Measurements from ENCODE around the gene LRP2. TPM values are rescaled to one million over a fixed set of nuclear protein-coding genes. Genes with fewer than 3 reads are reported as not detected.

The LRP2 gene
- total RNA-seq, 4 donors from 2014 or later: 0.08 to 0.96 (median 0.20) TPM

- no peak overlapping the region for H3K27ac ChIP-seq
- no peak overlapping the region for H3K4me3 ChIP-seq
- H3K27me3 ChIP-seq: no peaks in the 10 kb centered on the region
- no peak for DNase-seq (ENCODE audit: low spot score in 2 of 2)
- no peaks in the 10 kb centered on the region for H3K36me3 ChIP-seq
- no peaks in the 10 kb centered on the region for H3K4me1 ChIP-seq
- no peaks in the 10 kb centered on the region for H3K9me3 ChIP-seq
- TF ChIP-seq POLR2A (IDR thresholded peaks at IDR 0.05) (no peak), EP300 (IDR thresholded peaks at IDR 0.05) (no peak), POLR2AphosphoS5 (IDR thresholded peaks at IDR 0.05) (no peak), CTCF (IDR thresholded peaks at IDR 0.05) (no peak)
- WGBS: 44% methylated on average over 4 of the region's 4 CpGs
Observed at GRCh38 chr2:169254774-169255173, 107.6 kb downstream of the LRP2 start.

- no peaks in the 10 kb centered on the region for H3K27me3 ChIP-seq
- H3K36me3 ChIP-seq: no peaks in the 10 kb centered on the region
- no peaks in the 10 kb centered on the region for H3K4me1 ChIP-seq
- no peak overlapping the region for H3K27ac ChIP-seq
- no peak overlapping the region for H3K4me3 ChIP-seq
- no peaks in the 10 kb centered on the region for H3K9me3 ChIP-seq
- TF ChIP-seq POLR2AphosphoS5 (IDR thresholded peaks at IDR 0.05) (no peak), EP300 (IDR thresholded peaks at IDR 0.05) (no peak), CTCF (IDR thresholded peaks at IDR 0.05) (no peak), POLR2A (IDR thresholded peaks at IDR 0.05) (no peak)
- 78% methylated on average over 4 of the region's 4 CpGs for WGBS
- no peak for DNase-seq (ENCODE audit: low spot score in 2 of 2)
Observed at GRCh38 chr2:169247211-169247610, 115.1 kb downstream of the LRP2 start.

- no peaks in the 10 kb centered on the region for H3K27me3 ChIP-seq
- DNase-seq (ENCODE audit: low spot score in 2 of 2): no peak
- no peaks in the 10 kb centered on the region for H3K36me3 ChIP-seq
- no peak overlapping the region for H3K4me3 ChIP-seq
- H3K4me1 ChIP-seq: no peaks in the 10 kb centered on the region
- H3K9me3 ChIP-seq: no peaks in the 10 kb centered on the region
- 78% methylated on average over 1 of the region's 1 CpG for WGBS
- no peak for TF ChIP-seq EP300 (IDR thresholded peaks at IDR 0.05)
- no peak for TF ChIP-seq POLR2AphosphoS5 (IDR thresholded peaks at IDR 0.05)
- TF ChIP-seq POLR2A (IDR thresholded peaks at IDR 0.05): no peak
- no peak for TF ChIP-seq CTCF (IDR thresholded peaks at IDR 0.05)
- H3K27ac ChIP-seq: no peak overlapping the region
Observed at GRCh38 chr2:169240405-169240804, 121.9 kb downstream of the LRP2 start.

- Histone ChIP-seq H3K27me3 (no peaks in the 10 kb centered on the region), H3K4me3 (no peak overlapping the region), H3K4me1 (no peaks in the 10 kb centered on the region), H3K27ac (no peak overlapping the region), H3K9me3 (no peaks in the 10 kb centered on the region), H3K36me3 (no peaks in the 10 kb centered on the region)
- no peak for DNase-seq (ENCODE audit: low spot score in 2 of 2)
- 77% methylated on average over 6 of the region's 6 CpGs for WGBS
- TF ChIP-seq EP300 (IDR thresholded peaks at IDR 0.05) (no peak), POLR2A (IDR thresholded peaks at IDR 0.05) (no peak), POLR2AphosphoS5 (IDR thresholded peaks at IDR 0.05) (no peak), CTCF (IDR thresholded peaks at IDR 0.05) (no peak)
Observed at GRCh38 chr2:169237939-169238338, 124.4 kb downstream of the LRP2 start.

- Histone ChIP-seq H3K9me3 (no peaks in the 10 kb centered on the region), H3K27ac (no peak overlapping the region), H3K4me1 (no peaks in the 10 kb centered on the region), H3K27me3 (no peaks in the 10 kb centered on the region), H3K36me3 (no peaks in the 10 kb centered on the region), H3K4me3 (no peak overlapping the region)
- WGBS: 42% methylated on average over 2 of the region's 2 CpGs
- no peak for DNase-seq (ENCODE audit: low spot score in 2 of 2)
- TF ChIP-seq POLR2AphosphoS5 (IDR thresholded peaks at IDR 0.05): no peak
- no peak for TF ChIP-seq CTCF (IDR thresholded peaks at IDR 0.05)
- no peak for TF ChIP-seq EP300 (IDR thresholded peaks at IDR 0.05)
- no peak for TF ChIP-seq POLR2A (IDR thresholded peaks at IDR 0.05)
Observed at GRCh38 chr2:169237286-169237685, 125.0 kb downstream of the LRP2 start.

Measured in suprapubic skin (tissue), 4 donors.